HepG2 (cell line): Measurements from ENCODE around the gene DIAPH1.

Experiments
- CHD2 ChIP-seq: IDR thresholded peaks from 2 replicates; pipeline ENCODE4 v1.6.1; 2011; ENCODE audit warnings: low read depth, low read length, improper control_type of control experiment
- HNF4A ChIP-seq: sonication (generic); formaldehyde crosslinking; IDR thresholded peaks from 2 replicates; pipeline ENCODE4 v1.4.0; 2020; ENCODE audit warnings: missing genetic modification reagents
- NCOA2 ChIP-seq: sonication (generic); formaldehyde crosslinking; IDR thresholded peaks from 2 replicates; pipeline ENCODE4 v1.8.0; 2022; ENCODE audit warnings: inconsistent platforms
- NR2F2 ChIP-seq: IDR thresholded peaks from 2 replicates; pipeline ENCODE4 v1.6.1; 2012; ENCODE audit warnings: low read depth, inconsistent platforms, borderline replicate concordance
- RBAK ChIP-seq: sonication (generic); formaldehyde crosslinking; IDR thresholded peaks from 2 replicates; pipeline ENCODE4 v1.5.1; 2020; ENCODE audit warnings: mild to moderate bottlenecking, missing genetic modification reagents

DNA sequence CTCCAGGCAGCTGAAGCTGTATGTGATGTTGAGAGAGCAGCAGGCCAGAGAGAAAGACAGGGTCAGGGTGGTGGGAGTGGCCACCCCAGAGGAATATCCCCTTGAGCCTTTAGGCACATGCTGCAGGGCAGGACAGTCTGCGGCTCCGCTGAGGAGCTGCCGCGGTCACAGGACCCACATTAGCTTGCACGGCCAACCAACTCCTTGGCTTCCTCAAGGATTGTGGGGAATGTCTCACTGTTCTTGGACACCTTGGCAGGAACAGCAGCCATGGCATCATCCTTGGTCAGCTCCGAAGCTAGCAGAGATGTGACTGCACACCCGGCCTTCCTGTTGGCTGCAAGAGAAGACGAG lies 102.2 kb downstream of the DIAPH1 start:
- TF ChIP-seq CHD2: no peak
- no peak for TF ChIP-seq RBAK
- TF ChIP-seq HNF4A (CRISPR knock-in tag): no peak
- no peak for TF ChIP-seq NCOA2 (CRISPR knock-in tag)
- TF ChIP-seq NR2F2: no peak
